CD4-positive, alpha-beta T cell treated with Interleukin-15 for 1 hour (primary cell): ENCODE results near the gene MCF2L.
"Not testable (repeated sequence)": the region's sequence is repeated elsewhere in the genome, so short reads cannot be mapped to it uniquely, and the experiment has no call there.

Experiments
- DNase-seq: peaks from one replicate; pipeline ENCODE4 v3.0.0-alpha.2; 2020

MCF2L gene

DNA sequence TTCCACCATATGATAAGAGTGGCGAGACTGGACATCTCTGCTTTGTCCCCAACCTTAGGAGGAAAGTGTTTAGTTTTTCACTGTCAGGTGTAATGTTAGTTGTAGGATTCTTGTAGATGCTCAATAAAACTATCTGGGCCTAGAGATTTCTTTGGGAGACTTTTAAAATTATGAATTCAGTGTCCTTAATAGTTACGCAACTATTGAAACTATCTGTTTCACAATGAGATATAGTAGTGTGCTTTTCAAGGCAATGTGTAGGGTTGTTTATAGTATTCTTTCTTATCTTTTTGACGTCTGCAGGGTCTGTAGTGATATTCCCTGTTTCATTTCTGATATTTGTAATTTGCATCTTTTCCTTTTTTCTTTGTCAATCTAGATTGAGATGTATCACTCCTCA, 103.4 kb downstream of the MCF2L start:
- DNase-seq = no peak

DNA sequence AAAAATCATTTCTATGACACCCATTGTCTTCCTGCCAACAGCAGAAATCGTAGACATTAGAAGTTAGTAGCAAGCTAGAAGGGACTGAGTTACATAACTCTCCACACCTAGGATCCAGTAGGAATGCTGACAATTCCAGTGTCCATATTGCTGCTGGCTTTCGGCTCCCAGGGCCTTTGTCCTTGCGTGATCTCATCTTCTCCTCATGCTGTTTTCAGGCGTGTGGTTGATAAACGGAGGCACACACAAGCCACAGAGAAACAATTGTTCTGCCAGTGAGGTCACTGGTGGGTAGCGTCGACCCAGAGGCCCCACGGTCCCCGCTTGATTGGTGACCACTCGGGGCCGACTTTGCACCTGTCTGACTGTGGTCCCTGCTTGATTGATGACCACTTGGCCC, 104.9 kb downstream of the MCF2L start:
- no peak for DNase-seq

DNA sequence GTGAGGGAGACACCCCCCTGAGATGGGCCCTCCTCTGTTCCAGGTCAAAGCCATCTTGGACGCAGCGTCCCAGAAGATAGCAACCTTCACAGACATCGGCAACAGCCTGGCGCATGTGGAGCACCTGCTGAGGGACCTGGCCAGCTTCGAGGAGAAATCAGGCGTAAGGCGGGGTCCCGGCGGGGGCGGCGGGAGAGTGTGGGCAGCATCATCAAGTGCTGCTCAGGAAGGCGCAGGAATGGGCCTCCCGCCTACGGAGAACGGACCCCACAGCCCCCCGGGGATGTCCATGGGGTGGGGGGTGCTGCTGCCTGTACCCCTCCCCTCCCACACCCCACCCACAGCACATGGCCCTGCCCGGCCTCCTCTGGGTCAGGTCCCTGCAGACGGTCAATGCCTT, 105.4 kb downstream of the MCF2L start:
- DNase-seq = no peak

DNA sequence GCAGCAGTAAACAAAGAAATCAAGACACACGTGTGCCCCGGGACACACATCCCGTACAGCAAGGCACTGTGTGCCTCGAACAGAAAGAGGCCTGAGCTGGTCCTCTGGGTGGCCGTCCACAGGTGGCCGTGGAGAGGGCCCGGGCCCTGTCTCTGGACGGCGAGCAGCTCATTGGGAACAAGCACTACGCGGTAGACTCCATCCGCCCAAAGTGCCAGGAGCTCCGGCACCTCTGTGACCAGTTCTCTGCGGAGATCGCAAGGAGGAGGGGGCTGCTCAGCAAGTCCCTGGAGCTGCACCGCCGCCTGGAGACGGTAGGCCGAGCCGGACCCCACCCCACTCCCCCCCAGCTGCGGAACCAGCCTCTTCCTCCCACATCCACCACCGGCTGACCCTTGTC, 105.9 kb downstream of the MCF2L start:
- no peak for DNase-seq

DNA sequence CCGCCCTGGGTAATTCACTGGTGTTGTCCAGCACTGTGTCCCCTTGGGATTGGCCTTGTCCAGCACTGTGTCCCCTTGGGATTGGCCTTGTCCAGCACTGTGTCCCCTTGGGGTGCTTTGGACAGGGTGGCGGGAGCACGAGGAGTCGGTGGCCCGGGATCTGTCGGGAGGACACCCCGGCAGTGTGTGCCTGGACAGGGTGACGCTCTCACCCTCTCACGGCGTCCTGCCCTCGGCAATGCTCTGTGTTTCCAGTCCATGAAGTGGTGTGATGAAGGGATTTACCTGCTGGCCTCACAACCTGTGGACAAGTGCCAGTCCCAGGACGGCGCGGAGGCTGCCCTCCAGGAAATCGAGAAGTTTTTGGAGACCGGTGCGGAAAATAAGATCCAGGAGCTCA, 106.7 kb downstream of the MCF2L start:
- DNase-seq = no peak

DNA sequence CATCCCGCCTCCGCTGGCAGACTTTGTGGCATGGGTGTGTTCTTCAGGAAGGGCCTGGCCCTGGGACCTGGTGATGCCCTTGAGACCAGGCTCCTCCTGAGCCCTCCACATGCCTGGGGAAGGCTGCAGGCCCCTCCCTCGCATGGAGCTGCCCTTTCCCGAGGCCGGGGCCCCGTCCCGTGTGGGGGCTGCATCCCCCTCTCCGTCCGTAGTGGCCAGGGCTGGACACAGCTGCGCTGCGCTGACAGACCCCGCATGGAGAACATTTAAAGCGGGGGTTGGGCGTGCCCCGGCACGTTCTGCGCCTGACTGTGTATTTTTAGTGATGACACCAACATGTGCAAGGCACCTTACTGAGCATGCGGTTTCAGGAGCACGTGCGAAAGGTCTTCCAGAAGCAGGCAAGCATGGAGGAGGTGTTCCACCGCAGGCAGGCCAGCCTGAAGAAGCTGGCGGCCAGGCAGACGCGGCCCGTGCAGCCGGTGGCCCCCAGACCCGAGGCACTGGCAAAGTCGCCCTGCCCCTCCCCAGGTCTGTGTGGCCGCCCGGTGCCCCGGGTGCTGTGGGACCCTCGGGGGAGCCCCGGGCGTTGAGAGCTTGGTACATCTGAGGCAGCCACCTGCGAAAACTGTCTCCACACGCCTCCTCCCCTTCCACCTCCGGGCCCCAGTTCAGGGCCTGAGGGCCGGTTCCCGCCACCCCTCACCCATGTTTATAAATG, 107.8 kb downstream of the MCF2L start:
- no peak for DNase-seq

DNA sequence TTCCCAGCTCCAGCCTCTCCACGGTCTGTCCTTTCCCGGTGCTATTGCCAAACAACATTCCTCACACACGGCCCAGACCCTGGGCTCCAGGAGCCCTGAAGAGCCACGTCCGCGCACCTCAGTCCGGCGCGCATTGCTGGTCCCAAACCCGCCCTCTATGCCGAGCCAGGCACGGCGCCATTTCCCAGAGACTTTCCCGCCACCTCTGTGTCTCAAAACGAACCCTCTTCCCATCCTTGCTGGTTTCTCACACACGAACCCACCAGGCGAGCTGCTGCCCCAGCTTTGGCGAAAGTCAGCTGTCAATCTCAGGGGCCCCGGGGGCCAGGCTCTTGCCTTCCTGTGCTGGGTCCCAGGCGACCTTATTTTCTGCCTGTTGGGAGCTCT, 108.5 kb downstream of the MCF2L start:
- DNase-seq = no peak

DNA sequence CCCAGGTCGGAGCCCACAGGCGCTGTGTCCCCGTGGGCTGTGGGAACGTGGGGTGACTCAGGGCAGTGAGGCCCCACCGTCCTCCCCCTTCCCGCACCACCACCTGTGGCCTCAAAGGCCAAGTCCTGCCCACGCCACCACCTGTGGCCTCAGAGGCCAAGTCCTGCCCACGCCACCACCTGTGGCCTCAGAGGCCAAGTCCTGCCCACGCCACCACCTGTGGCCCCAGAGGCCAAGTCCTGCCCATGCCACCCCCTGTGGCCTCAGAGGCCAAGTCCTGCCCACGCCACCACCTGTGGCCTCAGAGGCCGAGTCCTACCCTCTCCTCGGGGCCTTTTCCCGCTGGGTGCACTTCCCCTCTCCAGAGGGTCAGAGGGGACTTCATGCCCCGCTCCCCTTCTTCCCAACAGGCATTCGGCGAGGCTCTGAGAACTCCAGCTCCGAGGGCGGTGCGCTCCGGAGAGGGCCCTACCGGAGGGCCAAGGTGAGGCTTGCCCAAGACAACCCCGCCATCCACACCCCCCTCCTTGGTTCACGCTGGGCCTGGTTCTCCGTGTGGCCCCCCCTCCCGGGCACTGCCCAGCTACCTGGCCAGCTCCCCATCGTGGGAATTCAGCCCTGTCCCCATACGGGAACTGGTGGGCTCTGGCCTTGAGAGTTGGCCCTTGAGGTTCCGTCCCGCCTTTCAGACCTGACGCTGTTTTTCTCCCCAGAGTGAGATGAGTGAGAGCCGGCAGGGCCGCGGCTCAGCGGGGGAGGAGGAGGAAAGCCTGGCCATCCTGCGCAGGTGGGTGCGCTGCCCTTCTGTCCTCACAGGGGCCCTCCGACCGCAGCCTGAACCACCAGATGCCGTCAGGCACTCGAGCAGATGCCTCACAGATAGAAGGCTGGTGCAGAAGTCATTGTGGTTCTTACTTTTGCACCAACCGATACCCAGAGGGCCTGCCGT, 109.2 kb downstream of the MCF2L start:
- no peak for DNase-seq

DNA sequence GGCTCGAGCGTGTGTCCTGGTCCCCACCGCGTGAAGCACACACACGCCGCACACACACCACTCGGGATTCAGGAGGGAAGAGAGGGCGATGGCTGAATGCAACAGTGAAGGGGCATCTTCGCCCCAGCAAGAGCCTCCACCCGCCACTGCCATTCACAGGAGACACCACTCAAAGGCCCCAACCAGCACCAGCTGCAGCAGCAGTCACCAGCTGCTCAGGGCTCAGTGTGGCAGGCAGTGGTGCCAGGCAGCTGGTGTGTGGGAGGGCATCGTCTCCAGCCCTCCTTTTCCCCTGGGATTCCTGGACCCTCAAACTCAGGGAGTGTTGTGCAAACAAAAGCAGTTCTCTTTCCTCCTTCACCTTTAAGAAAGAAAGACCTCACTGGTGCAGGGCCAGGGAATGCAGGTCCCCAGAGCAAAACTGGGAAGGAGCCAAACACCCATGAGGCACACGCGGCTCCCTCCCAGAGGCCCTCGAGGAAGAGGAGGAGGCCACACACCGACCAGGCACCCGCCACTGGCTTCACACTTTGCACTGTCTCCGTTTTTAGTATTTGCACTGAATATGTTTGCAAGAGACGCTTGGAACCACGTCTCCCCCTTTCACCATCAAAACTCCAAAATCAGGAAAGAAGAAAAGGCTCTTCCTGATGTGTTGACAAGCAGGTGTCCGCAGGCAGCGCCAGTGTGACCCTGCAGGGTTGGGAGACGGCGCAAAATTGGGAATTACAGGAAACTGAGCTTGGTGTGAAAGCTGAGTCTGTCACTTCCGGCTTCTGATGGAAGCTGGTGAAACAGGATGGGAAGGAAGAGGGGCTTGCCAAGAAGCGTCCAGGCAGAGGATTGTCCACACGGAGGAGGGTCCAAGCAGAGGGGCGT, 110.1 kb downstream of the MCF2L start:
- no peak for DNase-seq

DNA sequence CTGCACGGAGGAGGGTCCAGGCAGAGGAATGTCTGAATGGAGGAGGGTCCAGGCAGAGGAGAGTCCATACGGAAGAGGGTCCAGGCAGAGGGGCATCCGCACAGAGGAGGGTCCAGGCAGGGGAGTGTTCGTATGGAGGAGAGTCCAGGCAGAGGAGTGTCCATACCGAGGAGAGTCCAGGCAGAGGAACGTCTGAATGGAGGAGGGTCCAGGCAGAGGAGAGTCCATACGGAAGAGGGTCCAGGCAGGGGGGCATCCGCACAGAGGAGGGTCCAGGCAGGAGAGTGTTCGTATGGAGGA, 110.7 kb downstream of the MCF2L start:
- not testable (repeated sequence) for DNase-seq

DNA sequence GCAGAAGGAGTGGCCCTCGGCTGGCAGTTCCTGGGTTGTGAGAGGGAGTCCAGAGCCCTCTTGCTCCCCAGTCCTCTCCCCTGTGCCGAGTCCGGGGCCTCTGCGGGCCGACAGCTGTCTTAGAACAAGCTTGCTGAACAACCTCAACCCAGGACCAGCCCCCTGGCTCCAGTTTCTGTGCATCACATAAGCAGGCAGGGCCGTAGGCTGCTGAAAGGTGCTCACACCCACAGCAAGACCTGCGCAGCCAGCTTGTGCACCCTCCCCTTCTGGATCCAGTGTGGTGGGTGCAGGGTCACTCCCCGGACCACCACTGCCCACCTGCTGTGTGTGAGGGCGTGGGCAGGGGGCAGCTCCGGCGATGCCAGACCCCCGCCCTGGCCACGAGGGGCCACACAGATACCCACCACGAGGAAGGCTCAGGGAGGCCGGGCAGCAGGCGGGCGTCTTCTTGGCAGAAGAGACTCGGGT, 111.4 kb downstream of the MCF2L start:
- DNase-seq = no peak

DNA sequence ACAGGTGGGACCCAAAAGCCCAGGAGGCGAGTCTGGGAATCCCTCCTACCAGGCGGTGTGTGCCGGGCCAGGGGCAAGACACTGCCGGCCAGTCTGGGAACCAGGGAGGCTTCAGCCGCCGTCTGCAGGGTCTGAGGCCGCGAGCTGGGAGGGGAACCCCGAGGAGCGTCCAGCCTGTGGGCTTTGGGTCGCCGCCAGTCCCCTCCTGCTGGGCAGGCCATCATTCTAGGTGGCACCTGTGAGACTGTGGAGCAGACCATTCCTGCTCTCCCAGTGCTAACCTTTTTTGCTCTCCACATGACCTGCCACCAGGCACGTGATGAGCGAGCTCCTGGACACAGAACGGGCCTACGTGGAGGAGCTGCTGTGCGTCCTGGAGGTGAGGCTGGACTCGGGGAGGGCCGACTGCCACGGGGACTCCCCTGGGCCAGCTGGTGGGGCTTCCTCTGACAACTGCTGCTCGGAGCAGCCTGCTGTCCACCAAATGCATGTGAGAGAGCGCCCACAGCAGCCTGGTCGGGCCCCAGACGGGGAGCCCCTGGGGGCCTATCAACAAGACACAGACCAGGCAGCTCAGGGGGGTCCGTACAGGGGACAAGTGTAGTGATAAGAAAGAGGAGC, 112.0 kb downstream of the MCF2L start:
- DNase-seq = no peak

DNA sequence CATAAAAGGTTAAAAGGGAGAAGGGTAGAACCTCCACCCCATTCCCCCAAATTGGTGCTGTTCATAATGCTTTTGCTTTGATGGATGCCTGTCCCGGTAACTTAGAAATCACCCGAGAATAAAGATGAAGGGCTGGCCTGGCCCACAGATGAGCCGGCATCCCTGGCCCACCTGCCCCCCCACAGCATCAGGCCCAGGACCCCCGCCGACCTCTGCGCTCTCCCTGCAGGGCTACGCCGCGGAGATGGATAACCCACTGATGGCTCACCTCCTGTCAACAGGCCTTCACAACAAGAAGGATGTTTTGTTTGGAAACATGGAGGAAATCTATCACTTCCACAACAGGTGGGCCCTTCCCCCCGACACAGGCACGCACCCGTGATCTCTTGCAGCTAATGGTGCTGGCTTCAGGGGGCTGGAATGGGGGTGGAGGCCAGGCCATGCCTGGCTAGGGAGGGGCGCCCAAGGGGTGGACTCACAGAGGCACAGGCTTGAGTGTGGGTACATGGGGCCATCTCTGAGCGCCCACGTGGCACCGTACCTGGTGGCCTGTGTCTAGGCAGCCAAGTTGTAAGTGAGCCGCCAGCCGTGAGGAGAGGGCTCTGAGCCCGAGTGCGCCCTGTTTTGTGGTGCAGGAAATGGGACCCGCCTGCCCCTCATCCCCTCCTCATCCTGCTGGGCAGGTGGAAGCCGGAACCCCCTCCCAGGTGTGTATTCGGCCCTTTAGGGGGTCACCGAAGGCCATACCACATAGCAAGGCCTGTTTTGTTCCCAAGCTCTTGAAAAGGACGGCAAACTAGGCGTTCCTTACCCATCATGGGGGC, 113.4 kb downstream of the MCF2L start:
- no peak for DNase-seq

DNA sequence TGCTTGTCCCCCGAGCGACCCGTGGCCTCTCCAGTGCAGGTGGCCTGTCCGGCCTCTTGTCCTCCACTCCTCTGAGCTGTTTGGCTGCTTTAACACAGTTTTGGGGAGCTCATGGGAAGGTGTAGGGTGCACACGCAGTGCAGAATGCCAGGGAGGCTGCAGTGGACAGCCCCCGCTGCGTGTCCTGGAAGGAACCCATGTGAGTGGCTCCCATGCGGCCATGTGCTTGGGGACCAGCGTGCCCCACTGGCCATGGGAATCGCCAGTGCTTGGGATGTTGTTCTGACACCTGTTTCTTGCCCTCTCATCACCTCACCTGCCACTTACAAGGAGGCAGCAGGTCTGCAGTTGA, 114.0 kb downstream of the MCF2L start:
- DNase-seq = no peak

DNA sequence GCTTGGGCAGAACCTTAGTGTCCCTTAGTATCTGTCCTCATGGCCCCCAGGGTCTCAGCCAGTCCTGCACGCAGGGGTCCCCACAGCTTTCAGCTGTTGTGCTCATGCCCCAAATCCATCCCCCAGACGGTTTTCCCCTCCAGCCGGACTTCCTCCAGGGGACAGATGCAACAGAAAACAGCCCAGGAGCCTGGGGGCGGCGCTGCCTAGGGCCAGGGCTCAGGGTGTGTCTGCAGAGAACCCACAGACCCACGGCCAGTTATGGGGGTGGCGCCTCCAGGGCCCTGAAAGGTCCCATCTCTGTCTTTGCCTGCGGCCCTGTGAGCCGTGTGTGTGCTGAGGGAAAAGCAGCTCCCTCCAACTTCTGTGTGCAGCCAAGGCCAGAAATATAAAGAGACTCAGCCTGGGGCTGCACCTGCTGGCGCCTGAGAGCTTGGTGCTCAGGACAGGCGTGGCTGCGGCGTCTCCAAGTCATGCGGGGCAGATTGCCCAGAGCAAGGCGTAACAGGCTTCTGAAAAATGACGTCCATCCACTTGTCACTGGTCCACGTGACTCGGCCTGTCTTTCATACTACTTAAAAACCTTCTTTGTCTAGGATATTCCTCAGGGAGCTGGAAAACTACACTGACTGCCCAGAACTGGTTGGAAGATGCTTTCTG, 114.5 kb downstream of the MCF2L start:
- DNase-seq = no peak

DNA sequence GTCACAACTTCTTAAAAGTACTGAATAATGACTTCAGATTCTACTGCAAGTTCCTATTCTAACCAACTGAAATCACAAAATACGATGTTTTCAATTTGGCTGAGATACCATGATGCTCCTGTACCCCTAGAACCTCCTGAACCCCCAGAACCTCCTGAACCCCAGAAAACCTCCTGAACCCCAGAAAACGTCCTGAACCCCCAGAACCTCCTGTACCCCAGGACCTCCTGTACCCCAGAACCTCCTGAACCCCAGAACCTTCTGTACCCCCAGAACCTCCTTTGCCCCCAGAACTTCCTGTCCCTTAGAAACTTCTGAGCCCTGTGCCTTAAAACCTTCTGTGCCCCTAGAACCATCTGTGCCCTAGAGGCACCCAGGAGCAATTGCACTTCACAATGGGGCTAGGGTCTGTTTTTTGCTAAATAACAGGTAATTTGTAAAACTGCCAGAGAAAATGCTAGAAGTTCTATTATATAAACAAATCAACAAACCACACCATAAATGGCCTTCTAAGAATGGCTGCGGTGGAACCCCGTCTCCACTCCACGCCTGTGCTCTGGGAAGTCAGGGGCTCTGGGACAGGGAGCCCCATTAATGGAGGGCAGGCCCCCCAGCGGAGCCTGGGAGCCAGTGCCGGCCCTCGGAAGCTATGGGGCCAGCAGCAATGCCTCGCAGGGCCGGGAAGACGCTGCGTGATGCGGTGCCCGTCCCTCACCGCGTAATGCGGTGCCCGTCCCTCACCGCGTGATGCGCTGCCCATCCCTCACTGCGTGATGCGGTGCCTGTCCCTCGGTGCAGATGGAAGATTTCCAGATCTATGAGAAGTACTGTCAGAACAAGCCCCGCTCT, 115.3 kb downstream of the MCF2L start:
- DNase-seq = no peak

DNA sequence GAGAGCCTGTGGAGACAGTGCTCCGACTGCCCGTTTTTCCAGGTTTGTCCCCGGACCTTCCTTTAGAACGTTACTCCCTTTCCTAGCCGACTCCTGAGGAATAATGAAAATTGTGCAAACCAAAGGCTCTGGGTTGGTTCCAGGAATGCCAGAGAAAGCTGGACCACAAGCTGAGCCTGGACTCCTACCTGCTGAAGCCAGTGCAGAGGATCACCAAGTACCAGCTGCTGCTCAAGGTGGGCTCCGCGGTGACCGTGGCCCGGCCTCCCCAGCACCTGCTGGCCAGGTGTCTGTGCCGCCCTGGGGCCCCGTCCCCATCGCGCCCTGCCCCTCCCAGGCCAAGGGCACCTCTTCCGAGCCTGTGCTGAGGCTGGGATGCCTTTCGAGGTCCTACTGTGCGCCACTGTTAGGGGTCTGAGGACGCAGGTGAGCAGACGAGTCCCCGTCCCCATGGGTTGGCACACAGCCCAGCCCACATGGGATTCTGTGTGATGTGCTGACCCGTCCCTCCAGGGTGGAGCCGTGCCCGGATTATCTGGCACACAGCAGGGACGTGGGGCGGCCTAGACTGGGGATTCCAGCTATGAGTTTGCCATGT, 116.0 kb downstream of the MCF2L start:
- no peak for DNase-seq

DNA sequence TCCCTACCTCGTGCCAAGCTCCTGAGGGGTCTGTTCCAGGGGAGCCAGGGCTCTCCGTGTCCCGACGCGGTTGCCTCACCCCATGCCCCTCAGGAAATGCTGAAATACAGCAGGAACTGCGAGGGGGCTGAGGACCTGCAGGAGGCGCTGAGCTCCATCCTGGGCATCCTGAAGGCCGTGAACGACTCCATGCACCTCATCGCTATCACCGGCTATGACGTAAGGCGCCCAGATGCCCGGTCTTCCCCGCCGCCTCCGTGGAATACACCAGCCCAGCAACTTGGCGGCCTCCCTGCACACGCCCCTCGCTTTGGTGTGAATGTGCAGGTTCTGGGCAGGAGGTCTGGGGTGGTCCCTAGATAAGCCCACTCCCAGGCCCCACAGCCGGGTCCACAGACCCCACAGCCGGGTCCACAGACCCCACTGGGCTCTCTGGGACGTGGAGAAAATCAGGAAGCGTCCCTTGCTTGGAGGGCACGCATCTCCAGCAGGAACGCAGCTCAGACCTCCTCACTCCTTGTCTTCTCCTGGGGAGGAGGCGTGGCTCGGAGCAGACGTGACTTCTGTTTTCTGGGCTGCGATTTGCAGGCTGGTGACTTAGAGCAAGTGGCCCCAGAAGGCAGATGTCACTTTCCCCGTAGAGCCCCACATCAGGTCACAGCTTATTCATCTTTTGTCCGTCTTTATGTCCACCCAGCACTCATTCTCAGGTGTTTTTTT, 117.2 kb downstream of the MCF2L start:
- no peak for DNase-seq
